ENCODE measurements around the gene PHACTR3.

The PHACTR3 gene

GRCh38 chr20:59839400-59839799 lies 235.1 kb downstream of the PHACTR3 start:
- TF ChIP-seq ZBTB7A (IDR thresholded peaks at IDR 0.05; ENCODE audit: low read depth) (no peak), EP300 (IDR thresholded peaks at IDR 0.05; ENCODE audit: borderline replicate concordance) (no peak), EGR1 (IDR thresholded peaks at IDR 0.05) (no peak), TEAD4 (IDR thresholded peaks at IDR 0.05) (no peak), YY1 (IDR thresholded peaks at IDR 0.05; ENCODE audit: low read depth) (no peak), TCF12 (IDR thresholded peaks at IDR 0.05; ENCODE audit: low read depth) (no peak), CEBPB (IDR thresholded peaks at IDR 0.05) (no peak), FOXM1 (IDR thresholded peaks at IDR 0.05; ENCODE audit: borderline replicate concordance, low read depth) (no peak), CREB1 (IDR thresholded peaks at IDR 0.05; ENCODE audit: low read depth) (no peak), RAD21 (IDR thresholded peaks at IDR 0.05; ENCODE audit: low read depth) (no peak), NFIC (IDR thresholded peaks at IDR 0.05) (no peak), TAF1 (IDR thresholded peaks at IDR 0.05; ENCODE audit: low read depth) (no peak)
- TF ChIP-seq, protein P1, sequence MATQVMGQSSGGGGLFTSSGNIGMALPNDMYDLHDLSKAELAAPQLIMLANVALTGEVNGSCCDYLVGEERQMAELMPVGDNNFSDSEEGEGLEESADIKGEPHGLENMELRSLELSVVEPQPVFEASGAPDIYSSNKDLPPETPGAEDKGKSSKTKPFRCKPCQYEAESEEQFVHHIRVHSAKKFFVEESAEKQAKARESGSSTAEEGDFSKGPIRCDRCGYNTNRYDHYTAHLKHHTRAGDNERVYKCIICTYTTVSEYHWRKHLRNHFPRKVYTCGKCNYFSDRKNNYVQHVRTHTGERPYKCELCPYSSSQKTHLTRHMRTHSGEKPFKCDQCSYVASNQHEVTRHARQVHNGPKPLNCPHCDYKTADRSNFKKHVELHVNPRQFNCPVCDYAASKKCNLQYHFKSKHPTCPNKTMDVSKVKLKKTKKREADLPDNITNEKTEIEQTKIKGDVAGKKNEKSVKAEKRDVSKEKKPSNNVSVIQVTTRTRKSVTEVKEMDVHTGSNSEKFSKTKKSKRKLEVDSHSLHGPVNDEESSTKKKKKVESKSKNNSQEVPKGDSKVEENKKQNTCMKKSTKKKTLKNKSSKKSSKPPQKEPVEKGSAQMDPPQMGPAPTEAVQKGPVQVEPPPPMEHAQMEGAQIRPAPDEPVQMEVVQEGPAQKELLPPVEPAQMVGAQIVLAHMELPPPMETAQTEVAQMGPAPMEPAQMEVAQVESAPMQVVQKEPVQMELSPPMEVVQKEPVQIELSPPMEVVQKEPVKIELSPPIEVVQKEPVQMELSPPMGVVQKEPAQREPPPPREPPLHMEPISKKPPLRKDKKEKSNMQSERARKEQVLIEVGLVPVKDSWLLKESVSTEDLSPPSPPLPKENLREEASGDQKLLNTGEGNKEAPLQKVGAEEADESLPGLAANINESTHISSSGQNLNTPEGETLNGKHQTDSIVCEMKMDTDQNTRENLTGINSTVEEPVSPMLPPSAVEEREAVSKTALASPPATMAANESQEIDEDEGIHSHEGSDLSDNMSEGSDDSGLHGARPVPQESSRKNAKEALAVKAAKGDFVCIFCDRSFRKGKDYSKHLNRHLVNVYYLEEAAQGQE (IDR thresholded peaks at IDR 0.05; ENCODE audit: low read depth): no peak
- TF ChIP-seq, protein P2, sequence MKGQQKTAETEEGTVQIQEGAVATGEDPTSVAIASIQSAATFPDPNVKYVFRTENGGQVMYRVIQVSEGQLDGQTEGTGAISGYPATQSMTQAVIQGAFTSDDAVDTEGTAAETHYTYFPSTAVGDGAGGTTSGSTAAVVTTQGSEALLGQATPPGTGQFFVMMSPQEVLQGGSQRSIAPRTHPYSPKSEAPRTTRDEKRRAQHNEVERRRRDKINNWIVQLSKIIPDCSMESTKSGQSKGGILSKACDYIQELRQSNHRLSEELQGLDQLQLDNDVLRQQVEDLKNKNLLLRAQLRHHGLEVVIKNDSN (IDR thresholded peaks at IDR 0.05): no peak
- TF ChIP-seq, protein P3, sequence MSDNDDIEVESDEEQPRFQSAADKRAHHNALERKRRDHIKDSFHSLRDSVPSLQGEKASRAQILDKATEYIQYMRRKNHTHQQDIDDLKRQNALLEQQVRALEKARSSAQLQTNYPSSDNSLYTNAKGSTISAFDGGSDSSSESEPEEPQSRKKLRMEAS (IDR thresholded peaks at IDR 0.05): no peak

DNA sequence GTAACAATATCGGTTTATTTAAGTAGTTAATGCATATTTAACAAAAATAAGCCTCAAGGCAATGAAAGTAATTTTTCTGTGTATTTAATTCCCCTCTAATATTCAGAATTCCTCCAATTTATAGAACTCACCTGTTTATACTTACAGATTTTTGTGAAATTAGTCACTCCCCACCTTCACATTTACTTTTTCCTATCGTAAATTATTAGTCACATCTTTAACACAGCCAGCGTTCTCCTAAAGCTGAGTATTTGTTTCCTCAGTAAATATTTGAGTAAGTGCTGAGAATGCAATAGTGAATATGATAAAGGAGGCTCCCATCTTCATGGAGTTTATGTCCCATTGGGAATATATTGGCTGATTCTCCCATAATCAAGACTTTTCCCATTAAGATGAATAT lies 241.1 kb downstream of the PHACTR3 start:
- no peak for TF ChIP-seq TAF1 (IDR thresholded peaks at IDR 0.05; ENCODE audit: low read depth)
- no peak for TF ChIP-seq CEBPB (IDR thresholded peaks at IDR 0.05)
- TF ChIP-seq, protein P3 (IDR thresholded peaks at IDR 0.05): no peak
- no peak for TF ChIP-seq YY1 (IDR thresholded peaks at IDR 0.05; ENCODE audit: low read depth)
- TF ChIP-seq EGR1 (IDR thresholded peaks at IDR 0.05): no peak
- TF ChIP-seq CREB1 (IDR thresholded peaks at IDR 0.05; ENCODE audit: low read depth): no peak
- no peak for TF ChIP-seq NFIC (IDR thresholded peaks at IDR 0.05)
- no peak for TF ChIP-seq ZBTB7A (IDR thresholded peaks at IDR 0.05; ENCODE audit: low read depth)
- no peak for TF ChIP-seq RAD21 (IDR thresholded peaks at IDR 0.05; ENCODE audit: low read depth)
- no peak for TF ChIP-seq FOXM1 (IDR thresholded peaks at IDR 0.05; ENCODE audit: borderline replicate concordance, low read depth)
- no peak for TF ChIP-seq EP300 (IDR thresholded peaks at IDR 0.05; ENCODE audit: borderline replicate concordance)
- TF ChIP-seq, protein P1 (IDR thresholded peaks at IDR 0.05; ENCODE audit: low read depth): no peak
- TF ChIP-seq, protein P2 (IDR thresholded peaks at IDR 0.05): no peak
- no peak for TF ChIP-seq TCF12 (IDR thresholded peaks at IDR 0.05; ENCODE audit: low read depth)

GRCh38 chr20:59848182-59848581 lies 243.8 kb downstream of the PHACTR3 start:
- TF ChIP-seq FOXM1 (IDR thresholded peaks at IDR 0.05; ENCODE audit: borderline replicate concordance, low read depth): no peak
- TF ChIP-seq NFIC (IDR thresholded peaks at IDR 0.05): no peak
- TF ChIP-seq CREB1 (IDR thresholded peaks at IDR 0.05; ENCODE audit: low read depth): no peak
- TF ChIP-seq ZBTB7A (IDR thresholded peaks at IDR 0.05; ENCODE audit: low read depth): no peak
- no peak for TF ChIP-seq TCF12 (IDR thresholded peaks at IDR 0.05; ENCODE audit: low read depth)
- no peak for TF ChIP-seq TEAD4 (IDR thresholded peaks at IDR 0.05)
- TF ChIP-seq, protein P3 (IDR thresholded peaks at IDR 0.05): no peak
- TF ChIP-seq RAD21 (IDR thresholded peaks at IDR 0.05; ENCODE audit: low read depth): no peak
- TF ChIP-seq, protein P2 (IDR thresholded peaks at IDR 0.05): no peak
- TF ChIP-seq EGR1 (IDR thresholded peaks at IDR 0.05): no peak
- TF ChIP-seq EP300 (IDR thresholded peaks at IDR 0.05; ENCODE audit: borderline replicate concordance): no peak
- no peak for TF ChIP-seq TAF1 (IDR thresholded peaks at IDR 0.05; ENCODE audit: low read depth)
- TF ChIP-seq, protein P1 (IDR thresholded peaks at IDR 0.05; ENCODE audit: low read depth): no peak
- TF ChIP-seq YY1 (IDR thresholded peaks at IDR 0.05; ENCODE audit: low read depth): no peak
- TF ChIP-seq CEBPB (IDR thresholded peaks at IDR 0.05): no peak

Data from Ishikawa (cell line).